ENCODE results near the gene PPP3R1.

Gene PPP3R1

DNA sequence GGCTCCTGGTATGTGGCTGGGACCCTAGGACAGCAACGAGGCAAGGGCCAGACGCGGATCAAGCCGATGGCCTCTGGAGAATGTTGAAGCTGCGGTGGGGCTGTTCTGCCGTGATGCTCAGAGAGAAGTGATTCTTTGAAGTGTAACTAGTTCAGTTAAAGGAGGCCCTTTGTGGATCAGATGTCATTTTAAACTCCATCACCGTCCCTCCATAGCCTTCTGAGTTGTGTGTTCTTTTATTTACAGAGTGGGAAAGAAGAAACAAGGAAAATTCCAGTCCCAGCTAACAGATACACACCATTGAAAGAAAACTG lies 94.2 kb downstream of the PPP3R1 start:
- H3K4me3 ChIP-seq (ENCODE audit: low read depth, low read length): peak overlapping the region; percentile 92
- TF ChIP-seq, protein P1, sequence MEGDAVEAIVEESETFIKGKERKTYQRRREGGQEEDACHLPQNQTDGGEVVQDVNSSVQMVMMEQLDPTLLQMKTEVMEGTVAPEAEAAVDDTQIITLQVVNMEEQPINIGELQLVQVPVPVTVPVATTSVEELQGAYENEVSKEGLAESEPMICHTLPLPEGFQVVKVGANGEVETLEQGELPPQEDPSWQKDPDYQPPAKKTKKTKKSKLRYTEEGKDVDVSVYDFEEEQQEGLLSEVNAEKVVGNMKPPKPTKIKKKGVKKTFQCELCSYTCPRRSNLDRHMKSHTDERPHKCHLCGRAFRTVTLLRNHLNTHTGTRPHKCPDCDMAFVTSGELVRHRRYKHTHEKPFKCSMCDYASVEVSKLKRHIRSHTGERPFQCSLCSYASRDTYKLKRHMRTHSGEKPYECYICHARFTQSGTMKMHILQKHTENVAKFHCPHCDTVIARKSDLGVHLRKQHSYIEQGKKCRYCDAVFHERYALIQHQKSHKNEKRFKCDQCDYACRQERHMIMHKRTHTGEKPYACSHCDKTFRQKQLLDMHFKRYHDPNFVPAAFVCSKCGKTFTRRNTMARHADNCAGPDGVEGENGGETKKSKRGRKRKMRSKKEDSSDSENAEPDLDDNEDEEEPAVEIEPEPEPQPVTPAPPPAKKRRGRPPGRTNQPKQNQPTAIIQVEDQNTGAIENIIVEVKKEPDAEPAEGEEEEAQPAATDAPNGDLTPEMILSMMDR (conservative IDR thresholded peaks at IDR 0.05; ENCODE audit: low read depth, low read length): no peak
- DNase-seq (ENCODE audit: low read depth): no peak

DNA sequence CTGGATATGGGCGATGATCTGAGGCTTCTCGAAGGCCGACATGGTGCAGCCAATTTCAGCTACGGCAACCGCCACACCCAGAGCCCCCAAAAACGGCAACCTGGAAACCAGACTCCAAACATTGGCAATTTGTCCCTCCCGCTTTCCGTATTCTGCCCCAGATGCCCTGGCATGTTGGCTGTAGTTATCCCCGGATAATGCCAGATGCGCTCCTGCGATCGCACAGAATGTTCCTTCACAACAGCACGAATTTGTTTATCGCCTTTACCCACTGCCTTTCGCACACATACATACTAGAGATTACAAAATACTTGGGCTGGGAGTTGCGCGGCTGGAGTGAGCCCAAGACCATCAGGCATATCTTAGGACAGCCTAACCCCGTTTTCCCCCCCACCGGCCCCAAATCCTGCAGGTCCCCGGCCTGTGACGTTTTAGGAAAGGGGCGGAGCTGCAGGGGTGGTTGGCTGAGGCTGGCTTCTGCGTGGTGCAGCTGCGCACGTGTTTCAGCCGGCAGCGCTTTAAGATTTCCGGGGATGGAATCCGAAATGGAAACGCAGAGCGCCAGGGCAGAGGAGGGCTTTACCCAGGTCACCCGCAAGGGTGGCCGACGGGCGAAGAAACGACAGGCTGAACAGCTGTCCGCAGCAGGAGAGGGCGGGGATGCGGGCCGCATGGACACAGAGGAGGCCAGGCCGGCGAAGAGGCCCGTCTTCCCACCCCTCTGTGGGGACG lies 94.8 kb downstream of the PPP3R1 start, which contains the start of gene PNO1:
PNO1 (plus strand) TSS at position 487 of the 732 bp plus-strand sequence; CDS start at position 534, 47 bp downstream.
- TF ChIP-seq, protein P1 (conservative IDR thresholded peaks at IDR 0.05; ENCODE audit: low read depth, low read length): no peak
- H3K4me3 ChIP-seq (ENCODE audit: low read depth, low read length): peak within 1 kb of the TSS; percentile 92
- peak; percentile 97 for DNase-seq (ENCODE audit: low read depth)

DNA sequence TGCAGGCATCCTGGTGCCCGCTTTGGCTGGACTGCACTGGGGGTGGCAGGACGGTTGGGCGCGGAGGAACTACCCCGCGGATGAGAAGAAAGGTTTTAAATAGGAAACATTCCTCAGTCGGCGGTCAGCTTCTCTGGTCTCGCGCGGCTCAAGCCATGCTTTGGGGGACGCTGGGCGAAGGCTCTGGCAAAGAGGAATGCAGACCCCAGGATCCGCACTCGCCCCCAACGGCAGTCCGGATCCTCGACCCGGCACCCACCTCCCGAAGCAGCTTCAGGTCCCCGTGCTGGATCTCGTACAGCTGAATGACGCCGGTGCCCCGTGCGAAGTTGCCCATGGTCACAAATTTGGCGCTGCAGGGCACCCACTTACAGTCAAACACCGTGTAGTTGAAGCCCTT lies 95.3 kb downstream of the PPP3R1 start:
- DNase-seq (ENCODE audit: low read depth): peak; percentile 37
- H3K4me3 ChIP-seq (ENCODE audit: low read depth, low read length): peak overlapping the region; percentile 92
- TF ChIP-seq, protein P1 (conservative IDR thresholded peaks at IDR 0.05; ENCODE audit: low read depth, low read length): peak; percentile 5

DNA sequence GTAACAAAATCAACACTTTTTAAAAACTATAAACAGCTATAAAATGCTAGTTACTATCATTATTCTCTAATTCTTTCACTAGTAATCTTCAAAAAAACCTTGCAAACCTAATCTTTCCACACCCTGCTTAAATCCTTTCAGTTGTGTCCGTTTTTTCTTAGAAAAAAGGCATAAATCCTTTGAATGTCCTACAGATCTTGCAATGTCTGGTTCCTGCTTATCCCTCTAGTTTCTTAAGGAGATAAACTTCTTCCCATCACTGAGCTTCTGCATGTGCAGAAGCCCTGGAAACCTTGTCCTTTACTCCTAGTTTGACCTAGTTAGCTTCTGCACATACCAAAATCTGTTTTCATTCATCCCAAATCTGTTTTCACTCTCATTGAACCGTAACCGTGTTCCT lies 95.9 kb downstream of the PPP3R1 start:
- peak overlapping the region; percentile 92 for H3K4me3 ChIP-seq (ENCODE audit: low read depth, low read length)
- TF ChIP-seq, protein P1 (conservative IDR thresholded peaks at IDR 0.05; ENCODE audit: low read depth, low read length): no peak
- DNase-seq (ENCODE audit: low read depth): no peak

DNA sequence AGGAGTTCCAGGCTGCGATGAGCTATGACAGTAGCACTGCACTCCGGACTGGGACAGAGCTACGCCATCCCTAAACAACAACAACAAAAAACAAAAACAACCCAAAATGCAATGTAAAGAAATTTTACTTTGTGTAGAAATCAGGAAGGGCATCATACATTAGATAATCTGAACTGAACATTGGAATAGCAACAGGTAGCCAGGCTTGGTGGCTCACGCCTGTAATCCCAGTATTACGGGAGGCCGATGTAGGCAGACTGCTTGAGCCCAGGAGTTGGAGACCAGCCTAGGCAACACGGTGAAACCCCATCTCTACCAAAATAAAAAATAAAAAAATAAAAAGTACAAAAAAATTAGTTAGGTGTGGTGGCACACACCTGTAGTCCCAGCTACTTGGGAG lies 96.7 kb downstream of the PPP3R1 start:
- TF ChIP-seq, protein P1 (conservative IDR thresholded peaks at IDR 0.05; ENCODE audit: low read depth, low read length): no peak
- DNase-seq (ENCODE audit: low read depth): no peak
- no peak overlapping the region for H3K4me3 ChIP-seq (ENCODE audit: low read depth, low read length)

DNA sequence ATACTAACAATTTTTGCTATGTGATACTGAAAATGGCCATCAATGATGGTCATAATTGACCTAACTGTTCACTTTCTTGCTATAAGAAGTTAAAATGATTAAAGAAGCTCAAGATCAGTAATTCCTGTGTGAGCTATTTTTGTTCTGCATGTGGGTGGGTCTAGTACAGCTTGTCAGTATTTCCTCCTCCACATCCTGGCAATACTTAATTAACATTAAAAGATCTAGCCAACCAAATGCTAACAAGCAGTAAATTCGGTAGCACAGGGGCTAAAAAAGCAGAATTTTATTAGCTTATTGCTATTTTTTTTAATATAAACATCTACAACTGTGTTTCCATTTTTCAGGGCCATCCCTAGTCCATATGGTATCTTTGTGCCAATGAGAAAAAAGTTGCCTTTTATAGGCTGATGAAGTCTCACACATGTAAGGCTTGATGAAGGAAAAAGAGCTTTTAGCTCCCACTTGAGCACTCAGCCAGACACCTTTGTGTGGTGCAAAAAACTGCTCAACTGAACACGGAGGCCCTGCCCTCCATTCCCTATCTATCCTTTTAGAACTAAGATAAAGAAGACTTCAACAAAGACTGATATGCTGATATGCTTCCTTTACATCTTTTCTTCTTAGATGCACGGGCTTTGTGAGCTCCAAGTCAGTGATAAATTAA lies 99.5 kb downstream of the PPP3R1 start:
- TF ChIP-seq, protein P1 (conservative IDR thresholded peaks at IDR 0.05; ENCODE audit: low read depth, low read length): no peak
- DNase-seq (ENCODE audit: low read depth): no peak
- H3K4me3 ChIP-seq (ENCODE audit: low read depth, low read length): no peak overlapping the region
